ENCODE measurements around the gene TRIP6.

TRIP6 gene

GRCh38 chr7:100893318-100893895 is 26.2 kb downstream of the TRIP6 start:
- H3K4me1 ChIP-seq (ENCODE audit: insufficient read depth, low read length), result peaks cover 24% of the 10 kb centered on the region
- peaks cover 10% of the 10 kb centered on the region for H3K79me2 ChIP-seq (ENCODE audit: insufficient read depth, low read length)
- ATAC-seq (ENCODE audit: insufficient read depth, low read depth) (no peak), DNase-seq (no peak)
- no peaks in the 10 kb centered on the region for H3K9me3 ChIP-seq (ENCODE audit: insufficient read depth, low read length, severe bottlenecking)
- H3K27ac ChIP-seq (ENCODE audit: low read length), result no peak overlapping the region
- H3K36me3 ChIP-seq (ENCODE audit: insufficient read depth, low read length), result peaks cover 10% of the 10 kb centered on the region
- no peak overlapping the region for H3K4me3 ChIP-seq (ENCODE audit: low read depth in 1 of 2, low read length in 2 of 2)
- H2AFZ ChIP-seq (ENCODE audit: low read depth, low read length), result no peak overlapping the region
- TF ChIP-seq EZH2 (IDR thresholded peaks at IDR 0.05; ENCODE audit: borderline replicate concordance, low read depth, low read length, severe bottlenecking) (no peak), CTCF (IDR thresholded peaks at IDR 0.05; ENCODE audit: borderline replicate concordance, extremely low read depth, low read length, poor library complexity, severe bottlenecking) (no peak)
- peaks cover 5% of the 10 kb centered on the region; the same call in 1 of the 2 replicates for H4K20me1 ChIP-seq (ENCODE audit: insufficient read depth, low read length)
- no peak overlapping the region for H3K4me2 ChIP-seq (ENCODE audit: insufficient read depth, low read length)
- peaks cover 15% of the 10 kb centered on the region for H3K27me3 ChIP-seq (ENCODE audit: insufficient read depth, low read length, poor library complexity)
- H3K9ac ChIP-seq (ENCODE audit: low read depth, low read length), result no peak overlapping the region

GRCh38 chr7:100893910-100894721 is 26.9 kb downstream of the TRIP6 start:
- H3K79me2 ChIP-seq (ENCODE audit: insufficient read depth, low read length), result peaks cover 3% of the 10 kb centered on the region
- H3K27ac ChIP-seq (ENCODE audit: low read length), result no peak overlapping the region
- H3K9ac ChIP-seq (ENCODE audit: low read depth, low read length), result no peak overlapping the region
- no peak for TF ChIP-seq EZH2 (IDR thresholded peaks at IDR 0.05; ENCODE audit: borderline replicate concordance, low read depth, low read length, severe bottlenecking)
- TF ChIP-seq CTCF (IDR thresholded peaks at IDR 0.05; ENCODE audit: borderline replicate concordance, extremely low read depth, low read length, poor library complexity, severe bottlenecking), result no peak
- no peak for ATAC-seq (ENCODE audit: insufficient read depth, low read depth)
- DNase-seq, result no peak
- H4K20me1 ChIP-seq (ENCODE audit: insufficient read depth, low read length), result no peaks in the 10 kb centered on the region
- H2AFZ ChIP-seq (ENCODE audit: low read depth, low read length), result no peak overlapping the region
- no peaks in the 10 kb centered on the region for H3K9me3 ChIP-seq (ENCODE audit: insufficient read depth, low read length, severe bottlenecking)
- H3K4me3 ChIP-seq (ENCODE audit: low read depth in 1 of 2, low read length in 2 of 2), result no peak overlapping the region
- H3K27me3 ChIP-seq (ENCODE audit: insufficient read depth, low read length, poor library complexity), result peaks cover 15% of the 10 kb centered on the region
- H3K4me2 ChIP-seq (ENCODE audit: insufficient read depth, low read length), result no peak overlapping the region
- peaks cover 3% of the 10 kb centered on the region; the same call in 1 of the 2 replicates for H3K36me3 ChIP-seq (ENCODE audit: insufficient read depth, low read length)
- peaks cover 16% of the 10 kb centered on the region for H3K4me1 ChIP-seq (ENCODE audit: insufficient read depth, low read length)

- no peaks in the 10 kb centered on the region for H4K20me1 ChIP-seq (ENCODE audit: insufficient read depth, low read length)
- H3K36me3 ChIP-seq (ENCODE audit: insufficient read depth, low read length), result no peaks in the 10 kb centered on the region
- peaks cover 14% of the 10 kb centered on the region for H3K27me3 ChIP-seq (ENCODE audit: insufficient read depth, low read length, poor library complexity)
- no peak overlapping the region for H3K9ac ChIP-seq (ENCODE audit: low read depth, low read length)
- H3K79me2 ChIP-seq (ENCODE audit: insufficient read depth, low read length), result no peaks in the 10 kb centered on the region
- 0 out of 3 replicates have a peak, but pooled peaks have one; percentile 37 for ATAC-seq (ENCODE audit: insufficient read depth, low read depth)
- H3K4me2 ChIP-seq (ENCODE audit: insufficient read depth, low read length), result no peak overlapping the region
- DNase-seq, result peak; percentile 55
- peaks cover 10% of the 10 kb centered on the region for H3K4me1 ChIP-seq (ENCODE audit: insufficient read depth, low read length)
- TF ChIP-seq EZH2 (IDR thresholded peaks at IDR 0.05; ENCODE audit: borderline replicate concordance, low read depth, low read length, severe bottlenecking), result no peak
- peak; percentile 82 for TF ChIP-seq CTCF (IDR thresholded peaks at IDR 0.05; ENCODE audit: borderline replicate concordance, extremely low read depth, low read length, poor library complexity, severe bottlenecking)
- no peaks in the 10 kb centered on the region for H3K9me3 ChIP-seq (ENCODE audit: insufficient read depth, low read length, severe bottlenecking)
- no peak overlapping the region for H2AFZ ChIP-seq (ENCODE audit: low read depth, low read length)
- H3K4me3 ChIP-seq (ENCODE audit: low read depth in 1 of 2, low read length in 2 of 2), result no peak overlapping the region
- H3K27ac ChIP-seq (ENCODE audit: low read length), result no peak overlapping the region
These were observed 27.9 kb downstream of the TRIP6 start for GRCh38 chr7:100894860-100895700.

Measured in DND-41 (cell line).